BJ (cell line): ENCODE measurements around the gene PAK4. TPM values are rescaled to one million over a fixed set of nuclear protein-coding genes. Genes with fewer than 3 reads are reported as not detected.

Experiments used
- CTCF ChIA-PET: fragments of 350-600 bp; formaldehyde crosslinking; extraction: SDS; loops from one replicate; lab custom pipeline; 2021; ENCODE audit warnings: antibody characterized with exemption, inconsistent platforms; lab: Yijun Ruan, JAX
- POLR2A ChIA-PET: fragments of 300-600 bp; sonication (Branson Sonifier 250); formaldehyde crosslinking; extraction: SDS; loops from one replicate; lab custom pipeline; 2021; ENCODE audit warnings: antibody characterized with exemption; lab: Charles Lee
- DNase-seq: peaks from one replicate; pipeline ENCODE4 v3.0.0-alpha.2; 2011; ENCODE audit warnings: low read depth
- H3K27me3 ChIP-seq: 2 replicates; pipeline ENCODE4 v1.6.0; 2011; ENCODE audit warnings: low read length; ENCODE audit not compliant: control insufficient read depth, insufficient read depth
- H3K36me3 ChIP-seq: 2 replicates; pipeline ENCODE4 v1.5.1; 2011; ENCODE audit warnings: low read length; ENCODE audit not compliant: control insufficient read depth, insufficient read depth
- H3K4me3 ChIP-seq: 2 replicates; pipeline ENCODE4 v1.5.1; 2011; ENCODE audit warnings: low read depth, mild to moderate bottlenecking, control low read depth, low read length
- polyA plus RNA-seq: library from polyadenylated mRNA; depleted of rRNA; stranded (reverse); fragments of >200 nt; gene quantifications from 2 replicates; pipeline ENCODE4 v1.2.3, GENCODE V29; 2011
- TF ChIP-seq, protein P1 (sequence below): IDR thresholded peaks from 2 replicates; pipeline ENCODE4 v1.5.1; 2011; ENCODE audit warnings: low read depth, mild to moderate bottlenecking, control low read depth, inconsistent platforms, low read length, moderate library complexity; ENCODE audit not compliant: insufficient read depth

Gene PAK4
- polyA plus RNA-seq, 1 experiment, result 19.6 TPM

DNA sequence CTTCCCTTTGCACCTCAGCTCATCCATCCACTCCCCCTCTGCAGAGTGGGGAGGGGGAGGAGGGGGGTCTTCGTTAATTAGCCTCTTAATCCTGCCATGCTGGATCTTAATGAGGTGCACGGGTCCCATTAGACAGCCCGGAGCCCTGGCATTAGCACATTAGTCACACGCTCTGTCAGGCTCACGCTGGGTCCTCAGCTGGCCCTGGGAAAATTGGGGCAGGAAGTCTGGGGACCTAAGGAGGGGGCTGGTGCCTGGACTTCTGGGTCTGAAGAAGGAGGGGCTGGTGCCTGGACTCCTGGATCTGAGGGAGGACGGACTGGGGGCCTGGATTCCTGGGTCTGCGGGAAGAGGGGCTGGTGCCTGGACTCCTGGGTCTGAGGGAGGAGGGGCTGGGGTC, 70.7 kb downstream of the PAK4 start:
- H3K4me3 ChIP-seq, result no peak overlapping the region
- DNase-seq, result no peak
- ChIA-PET CTCF (interaction anchor here (1.4 to 3.5 kb wide), 2 partner anchors 9 to 11 kb away, joined by 3 to 15 read pairs; no protein-coding TSS in a partner anchor), POLR2A (no interaction called here)
- TF ChIP-seq, protein P1, sequence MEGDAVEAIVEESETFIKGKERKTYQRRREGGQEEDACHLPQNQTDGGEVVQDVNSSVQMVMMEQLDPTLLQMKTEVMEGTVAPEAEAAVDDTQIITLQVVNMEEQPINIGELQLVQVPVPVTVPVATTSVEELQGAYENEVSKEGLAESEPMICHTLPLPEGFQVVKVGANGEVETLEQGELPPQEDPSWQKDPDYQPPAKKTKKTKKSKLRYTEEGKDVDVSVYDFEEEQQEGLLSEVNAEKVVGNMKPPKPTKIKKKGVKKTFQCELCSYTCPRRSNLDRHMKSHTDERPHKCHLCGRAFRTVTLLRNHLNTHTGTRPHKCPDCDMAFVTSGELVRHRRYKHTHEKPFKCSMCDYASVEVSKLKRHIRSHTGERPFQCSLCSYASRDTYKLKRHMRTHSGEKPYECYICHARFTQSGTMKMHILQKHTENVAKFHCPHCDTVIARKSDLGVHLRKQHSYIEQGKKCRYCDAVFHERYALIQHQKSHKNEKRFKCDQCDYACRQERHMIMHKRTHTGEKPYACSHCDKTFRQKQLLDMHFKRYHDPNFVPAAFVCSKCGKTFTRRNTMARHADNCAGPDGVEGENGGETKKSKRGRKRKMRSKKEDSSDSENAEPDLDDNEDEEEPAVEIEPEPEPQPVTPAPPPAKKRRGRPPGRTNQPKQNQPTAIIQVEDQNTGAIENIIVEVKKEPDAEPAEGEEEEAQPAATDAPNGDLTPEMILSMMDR, result no peak
- peaks cover 27% of the 10 kb centered on the region for H3K27me3 ChIP-seq
- H3K36me3 ChIP-seq, result no peaks in the 10 kb centered on the region

GRCh38 chr19:39196860-39197562, 71.4 kb downstream of the PAK4 start, which contains the start of gene NCCRP1:
NCCRP1 (plus strand) TSS chr19:39196964; CDS start chr19:39196983, 19 bp downstream.
- Histone ChIP-seq H3K27me3 (peaks cover 29% of the 10 kb centered on the region), H3K4me3 (no peak within 1 kb of the TSS), H3K36me3 (no peaks in the 10 kb centered on the region)
- TF ChIP-seq, protein P1, result no peak
- DNase-seq, result no peak
- POLR2A ChIA-PET, result no interaction called here
- CTCF ChIA-PET, result interaction anchor here (0.6 to 3.5 kb wide), 3 partner anchors 10 to 34 kb away, joined by 3 to 15 read pairs (median 3); no protein-coding TSS in a partner anchor

GRCh38 chr19:39197808-39198207, 72.2 kb downstream of the PAK4 start:
- DNase-seq, result no peak
- H3K4me3 ChIP-seq, result no peak overlapping the region
- peaks cover 31% of the 10 kb centered on the region for H3K27me3 ChIP-seq
- TF ChIP-seq, protein P1, result no peak
- ChIA-PET POLR2A (no interaction called here), CTCF (interaction anchor here (1.2 to 3.5 kb wide), 2 partner anchors 8 to 11 kb away, joined by 4 to 15 read pairs; no protein-coding TSS in a partner anchor)
- no peaks in the 10 kb centered on the region for H3K36me3 ChIP-seq

GRCh38 chr19:39199025-39199424, 73.4 kb downstream of the PAK4 start:
- ChIA-PET CTCF (interaction anchor here (0.9 to 3.5 kb wide), 4 partner anchors 10 to 564 kb away, joined by 4 to 15 read pairs (median 6); no protein-coding TSS in a partner anchor), POLR2A (no interaction called here)
- peaks cover 32% of the 10 kb centered on the region for H3K27me3 ChIP-seq
- TF ChIP-seq, protein P1, result no peak
- H3K4me3 ChIP-seq, result no peak overlapping the region
- no peaks in the 10 kb centered on the region for H3K36me3 ChIP-seq
- DNase-seq, result peak; percentile 3

DNA sequence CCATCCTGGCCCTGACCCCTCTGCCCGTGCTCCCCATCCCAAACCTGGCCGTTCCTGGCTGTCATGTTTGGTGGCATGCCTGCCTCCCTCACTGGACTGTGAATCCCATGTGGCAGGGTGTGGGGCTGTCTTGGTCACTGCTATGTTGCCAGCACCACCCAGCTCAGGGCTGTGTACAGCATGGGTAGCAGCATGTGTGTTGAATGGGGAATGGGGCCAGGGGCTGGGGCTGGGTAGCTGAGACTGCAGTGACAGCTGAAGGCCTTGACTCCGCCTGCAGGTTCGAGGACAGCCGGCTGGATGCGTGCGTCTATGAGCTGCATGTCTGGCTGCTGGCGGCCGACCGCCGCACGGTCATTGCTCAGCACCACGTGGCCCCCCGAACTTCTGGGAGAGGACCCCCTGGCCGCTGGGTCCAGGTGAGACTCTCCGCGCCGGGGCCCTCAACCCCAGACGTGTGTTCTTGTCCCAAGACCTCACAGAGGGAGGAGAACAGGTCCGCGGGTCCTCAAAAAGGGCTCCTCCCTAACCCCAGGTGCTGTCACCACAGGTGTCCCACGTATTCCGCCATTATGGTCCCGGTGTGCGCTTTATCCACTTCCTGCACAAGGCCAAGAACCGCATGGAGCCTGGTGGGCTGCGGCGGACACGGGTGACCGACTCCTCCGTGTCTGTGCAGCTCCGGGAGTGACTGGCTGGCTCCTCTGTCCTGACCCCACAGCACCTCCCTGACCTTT, 74.6 kb downstream of the PAK4 start:
- TF ChIP-seq, protein P1, result no peak
- Histone ChIP-seq H3K27me3 (peaks cover 32% of the 10 kb centered on the region), H3K4me3 (no peak overlapping the region), H3K36me3 (no peaks in the 10 kb centered on the region)
- ChIA-PET CTCF (no interaction called here), POLR2A (no interaction called here)
- DNase-seq, result no peak
